ENCODE measurements around the gene PRMT1.

- no peak for TF ChIP-seq CTCF (IDR thresholded peaks at IDR 0.05)
- TF ChIP-seq POLR2A (IDR thresholded peaks at IDR 0.05): no peak
Observed at GRCh38 chr19:49690656-49691242, 13.7 kb downstream of the PRMT1 start, which contains the start of gene CPT1C.

Measured in lower leg skin (tissue), 3 donors.